HEK293 (cell line): Measurements from ENCODE around the gene THSD7A.
A peak's percentile ranks its signal among the peaks of the same experiment; 100 is the strongest.

Source experiments
- CTCF ChIA-PET: fragments of 350-600 bp; formaldehyde crosslinking; extraction: SDS; loops from one replicate; lab custom pipeline; 2021; ENCODE audit warnings: antibody characterized with exemption; lab: Yijun Ruan, JAX
- POLR2A ChIA-PET: fragments of 300-600 bp; formaldehyde crosslinking; extraction: SDS; loops from one replicate; lab custom pipeline; 2020; ENCODE audit warnings: antibody characterized with exemption, inconsistent platforms; lab: Yijun Ruan, JAX
- H3K27ac ChIP-seq: fragments of 200-500 bp; sonication (Bioruptor generic); 2 replicates; pipeline ENCODE4 v1.5.1; 2014; ENCODE audit warnings: low read depth, low read length, control low read depth, inconsistent platforms; ENCODE audit errors: extremely low read depth
- H3K36me3 ChIP-seq, 2 experiments: fragments of 200-500 bp in 1 of 2; sonication (Bioruptor generic) in 1 of 2; 1 replicate in 1 of 2; 2 replicates in 1 of 2; pipeline ENCODE4 v1.5.1; 2014 to 2017; ENCODE audit warnings: inconsistent platforms in 2 of 2, low read length in 2 of 2; ENCODE audit not compliant: control insufficient read depth in 2 of 2, insufficient read depth in 1 of 2
- H3K4me1 ChIP-seq: fragments of 200-500 bp; sonication (Bioruptor generic); 2 replicates; pipeline ENCODE4 v1.5.1; 2014; ENCODE audit warnings: mild to moderate bottlenecking, low read length, inconsistent platforms; ENCODE audit not compliant: control insufficient read depth, insufficient read depth
- H3K4me3 ChIP-seq: 2 replicates; pipeline ENCODE4 v1.5.1; 2011; ENCODE audit warnings: low read depth, mild to moderate bottlenecking, control low read depth, low read length, moderate library complexity
- H3K9me3 ChIP-seq: fragments of 200-500 bp; sonication (Bioruptor generic); 2 replicates; pipeline ENCODE4 v1.5.1; 2014; ENCODE audit warnings: low read depth, low read length, inconsistent platforms; ENCODE audit not compliant: control insufficient read depth, insufficient read depth
- BCL6B ChIP-seq: fragments of 450-650 bp; formaldehyde crosslinking; IDR thresholded peaks from 2 replicates; pipeline ENCODE4 v1.5.1; 2017; ENCODE audit warnings: missing biosample characterization, missing genetic modification characterization
- FEZF1 ChIP-seq: fragments of 450-650 bp; formaldehyde crosslinking; IDR thresholded peaks from 2 replicates; pipeline ENCODE4 v1.5.1; 2016; ENCODE audit warnings: missing biosample characterization, missing genetic modification characterization
- MEIS1 ChIP-seq: sonication (generic); formaldehyde crosslinking; IDR thresholded peaks from 2 replicates; pipeline ENCODE4 v1.8.1; 2022; ENCODE audit warnings: missing genetic modification reagents, mild to moderate bottlenecking, borderline replicate concordance
- MYNN ChIP-seq: fragments of 450-650 bp; formaldehyde crosslinking; IDR thresholded peaks from 2 replicates; pipeline ENCODE4 v1.5.1; 2016; ENCODE audit warnings: missing biosample characterization, missing genetic modification characterization, borderline replicate concordance
- PRDM1 ChIP-seq: fragments of 450-650 bp; formaldehyde crosslinking; IDR thresholded peaks from 2 replicates; pipeline ENCODE4; 2016; ENCODE audit warnings: missing biosample characterization, missing genetic modification characterization
- PRDM10 ChIP-seq: fragments of 450-650 bp; formaldehyde crosslinking; IDR thresholded peaks from 2 replicates; pipeline ENCODE4 v1.5.1; 2016; ENCODE audit warnings: missing biosample characterization, missing genetic modification characterization
- WT1 ChIP-seq: fragments of 450-650 bp; formaldehyde crosslinking; IDR thresholded peaks from 2 replicates; pipeline ENCODE4 v1.5.1; 2016; ENCODE audit warnings: missing biosample characterization, missing genetic modification characterization
- YY2 ChIP-seq: fragments of 450-650 bp; formaldehyde crosslinking; IDR thresholded peaks from 2 replicates; pipeline ENCODE4 v1.5.1; 2016; ENCODE audit warnings: missing biosample characterization, missing genetic modification characterization
- ZBTB21 ChIP-seq: fragments of 450-650 bp; formaldehyde crosslinking; IDR thresholded peaks from 2 replicates; pipeline ENCODE4 v1.5.1; 2017; ENCODE audit warnings: missing biosample characterization, missing genetic modification characterization
- ZNF112 ChIP-seq: fragments of 450-650 bp; formaldehyde crosslinking; IDR thresholded peaks from 2 replicates; pipeline ENCODE4 v1.5.0; 2017; ENCODE audit warnings: missing biosample characterization, missing genetic modification characterization
- ZNF19 ChIP-seq: fragments of 450-650 bp; formaldehyde crosslinking; IDR thresholded peaks from 2 replicates; pipeline ENCODE4; 2016; ENCODE audit warnings: missing biosample characterization, missing genetic modification characterization, low read depth
- ZNF266 ChIP-seq: fragments of 450-650 bp; formaldehyde crosslinking; IDR thresholded peaks from 2 replicates; pipeline ENCODE4 v1.5.1; 2016; ENCODE audit warnings: missing biosample characterization, missing genetic modification characterization, low read depth
- ZNF274 ChIP-seq, 2 experiments: fragments of 200-500 bp in 1 of 2; fragments of 450-650 bp in 1 of 2; sonication (Bioruptor generic) in 1 of 2; formaldehyde crosslinking in 1 of 2; IDR thresholded peaks; 2 replicates each; pipeline versions ENCODE4 v1.5.1 to v1.6.1; 2014 to 2016; ENCODE audit warnings: borderline replicate concordance in 1 of 2, inconsistent platforms in 1 of 2, low read length in 1 of 2, missing biosample characterization in 1 of 2, missing genetic modification characterization in 1 of 2
- ZNF324 ChIP-seq: fragments of 450-650 bp; formaldehyde crosslinking; IDR thresholded peaks from 2 replicates; pipeline ENCODE4 v1.5.1; 2016; ENCODE audit warnings: missing biosample characterization, missing genetic modification characterization
- ZNF37A ChIP-seq: fragments of 450-650 bp; IDR thresholded peaks from 2 replicates; pipeline ENCODE4 v1.5.1; 2018; ENCODE audit warnings: missing biosample characterization, missing genetic modification characterization
- ZNF433 ChIP-seq: fragments of 450-650 bp; formaldehyde crosslinking; IDR thresholded peaks from 2 replicates; pipeline ENCODE4 v1.5.1; 2016; ENCODE audit warnings: missing biosample characterization, missing genetic modification characterization, low read depth
- ZNF561 ChIP-seq: fragments of 450-650 bp; IDR thresholded peaks from 2 replicates; pipeline ENCODE4 v1.5.1; 2018; ENCODE audit warnings: missing biosample characterization, missing genetic modification characterization, borderline replicate concordance
- ZNF658 ChIP-seq: fragments of 450-650 bp; formaldehyde crosslinking; IDR thresholded peaks from 2 replicates; pipeline ENCODE4; 2016; ENCODE audit warnings: missing biosample characterization, missing genetic modification characterization
- ZNF707 ChIP-seq: fragments of 450-650 bp; formaldehyde crosslinking; IDR thresholded peaks from 2 replicates; pipeline ENCODE4 v1.5.1; 2016; ENCODE audit warnings: missing biosample characterization, missing genetic modification characterization
- ZNF843 ChIP-seq: fragments of 450-650 bp; formaldehyde crosslinking; IDR thresholded peaks from 2 replicates; pipeline ENCODE4 v1.5.1; 2016; ENCODE audit warnings: missing biosample characterization, missing genetic modification characterization
- ZSCAN16 ChIP-seq: fragments of 450-650 bp; formaldehyde crosslinking; IDR thresholded peaks from 2 replicates; pipeline ENCODE4 v1.5.1; 2016; ENCODE audit warnings: missing biosample characterization, missing genetic modification characterization
- ZXDB ChIP-seq: fragments of 450-650 bp; formaldehyde crosslinking; IDR thresholded peaks from 2 replicates; pipeline ENCODE4 v1.5.1; 2016; ENCODE audit warnings: missing biosample characterization, missing genetic modification characterization
- TF ChIP-seq, protein P1 (sequence below): sonication (generic); formaldehyde crosslinking; IDR thresholded peaks from 2 replicates; pipeline ENCODE4 v1.8.1; 2022; ENCODE audit warnings: mild to moderate bottlenecking, moderate library complexity, missing genetic modification reagents
- TF ChIP-seq, protein P2 (sequence below): fragments of 450-650 bp; formaldehyde crosslinking; IDR thresholded peaks from 2 replicates; pipeline ENCODE4 v1.5.1; 2016; ENCODE audit warnings: missing biosample characterization, missing genetic modification characterization

THSD7A gene

GRCh38 chr7:11612737-11613136 lies 219.3 kb downstream of the THSD7A start:
- CTCF ChIA-PET, result interaction anchor here (0.7 kb wide), 1 partner anchor 949 kb away, joined by 3 read pairs; no protein-coding TSS in a partner anchor
- H3K36me3 ChIP-seq, result no peaks in the 10 kb centered on the region
- H3K4me3 ChIP-seq, result no peak overlapping the region
- TF ChIP-seq, protein P1, sequence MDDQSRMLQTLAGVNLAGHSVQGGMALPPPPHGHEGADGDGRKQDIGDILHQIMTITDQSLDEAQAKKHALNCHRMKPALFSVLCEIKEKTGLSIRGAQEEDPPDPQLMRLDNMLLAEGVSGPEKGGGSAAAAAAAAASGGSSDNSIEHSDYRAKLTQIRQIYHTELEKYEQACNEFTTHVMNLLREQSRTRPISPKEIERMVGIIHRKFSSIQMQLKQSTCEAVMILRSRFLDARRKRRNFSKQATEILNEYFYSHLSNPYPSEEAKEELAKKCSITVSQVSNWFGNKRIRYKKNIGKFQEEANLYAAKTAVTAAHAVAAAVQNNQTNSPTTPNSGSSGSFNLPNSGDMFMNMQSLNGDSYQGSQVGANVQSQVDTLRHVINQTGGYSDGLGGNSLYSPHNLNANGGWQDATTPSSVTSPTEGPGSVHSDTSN, result no peak
- TF ChIP-seq ZNF658 (tag by site-specific recombination) (no peak), ZXDB (tag by site-specific recombination) (no peak), ZNF707 (tag by site-specific recombination) (no peak), ZNF324 (no peak), YY2 (tag by site-specific recombination) (no peak), MEIS1 (CRISPR knock-in tag) (no peak), ZNF561 (tag by site-specific recombination) (no peak), ZNF274 (IDR thresholded peaks at IDR 0.05; ENCODE audit: low read length) (no peak), ZNF274 (tag by site-specific recombination; IDR thresholded peaks at IDR 0.05; ENCODE audit: borderline replicate concordance) (no peak), ZNF19 (no peak), PRDM10 (tag by site-specific recombination) (no peak)
- TF ChIP-seq, all 188 proteins: peak for 0
- POLR2A ChIA-PET, result no interaction called here
- no peak overlapping the region for H3K27ac ChIP-seq
- no peaks in the 10 kb centered on the region for H3K4me1 ChIP-seq
- H3K9me3 ChIP-seq, result no peaks in the 10 kb centered on the region

DNA sequence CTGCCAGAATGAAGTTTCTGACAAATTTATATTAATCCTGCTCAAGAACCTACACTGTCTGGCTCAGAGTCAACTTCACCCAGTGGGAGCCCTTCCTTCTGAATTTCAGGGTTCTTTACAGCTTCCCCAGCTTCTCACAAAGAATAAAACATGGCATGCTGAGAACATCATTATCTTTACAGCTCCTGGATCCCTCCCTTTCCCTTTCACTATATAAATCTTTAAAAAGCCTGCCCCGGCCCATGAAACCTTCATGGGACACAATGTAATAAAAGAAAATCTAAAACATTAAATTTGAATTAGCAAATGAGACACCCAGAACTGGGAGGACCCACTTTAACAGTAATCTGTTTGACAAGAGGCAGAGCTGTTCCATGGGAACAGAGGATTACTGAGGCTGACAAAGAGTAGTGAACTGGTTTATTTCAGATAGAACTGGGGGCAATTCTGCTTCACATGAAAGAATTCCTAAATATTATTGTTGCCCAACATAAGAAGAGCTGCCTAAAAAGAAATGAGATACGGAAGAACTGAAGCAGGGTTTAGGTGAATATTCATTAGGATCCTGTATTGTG lies 222.8 kb downstream of the THSD7A start:
- no peak overlapping the region for H3K27ac ChIP-seq
- H3K4me3 ChIP-seq, result no peak overlapping the region
- H3K9me3 ChIP-seq, result no peaks in the 10 kb centered on the region
- CTCF ChIA-PET, result interaction anchor here (0.6 kb wide), 1 partner anchor 793 kb away, joined by 3 read pairs; no protein-coding TSS in a partner anchor
- no peak for TF ChIP-seq BCL6B (tag by site-specific recombination)
- TF ChIP-seq ZNF843 (tag by site-specific recombination), result no peak
- TF ChIP-seq WT1 (tag by site-specific recombination), result peak; percentile 35; the same call in 1 of the 2 replicates
- TF ChIP-seq, all 188 proteins: peak for 1
- POLR2A ChIA-PET, result no interaction called here
- no peaks in the 10 kb centered on the region for H3K36me3 ChIP-seq
- no peaks in the 10 kb centered on the region for H3K4me1 ChIP-seq

- H3K36me3 ChIP-seq, result no peaks in the 10 kb centered on the region
- ChIA-PET CTCF (interaction anchor here (0.6 kb wide), 1 partner anchor 54 kb away, joined by 3 read pairs; no protein-coding TSS in a partner anchor), POLR2A (no interaction called here)
- H3K27ac ChIP-seq, result no peak overlapping the region
- H3K9me3 ChIP-seq, result no peaks in the 10 kb centered on the region
- H3K4me1 ChIP-seq, result no peaks in the 10 kb centered on the region
- H3K4me3 ChIP-seq, result no peak overlapping the region
- TF ChIP-seq, protein P2, sequence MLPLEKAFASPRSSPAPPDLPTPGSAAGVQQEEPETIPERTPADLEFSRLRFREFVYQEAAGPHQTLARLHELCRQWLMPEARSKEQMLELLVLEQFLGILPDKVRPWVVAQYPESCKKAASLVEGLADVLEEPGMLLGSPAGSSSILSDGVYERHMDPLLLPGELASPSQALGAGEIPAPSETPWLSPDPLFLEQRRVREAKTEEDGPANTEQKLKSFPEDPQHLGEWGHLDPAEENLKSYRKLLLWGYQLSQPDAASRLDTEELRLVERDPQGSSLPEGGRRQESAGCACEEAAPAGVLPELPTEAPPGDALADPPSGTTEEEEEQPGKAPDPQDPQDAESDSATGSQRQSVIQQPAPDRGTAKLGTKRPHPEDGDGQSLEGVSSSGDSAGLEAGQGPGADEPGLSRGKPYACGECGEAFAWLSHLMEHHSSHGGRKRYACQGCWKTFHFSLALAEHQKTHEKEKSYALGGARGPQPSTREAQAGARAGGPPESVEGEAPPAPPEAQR, result no peak
- TF ChIP-seq FEZF1 (tag by site-specific recombination) (no peak), ZNF37A (tag by site-specific recombination) (no peak), ZNF433 (tag by site-specific recombination) (no peak), ZNF112 (tag by site-specific recombination) (no peak), ZBTB21 (tag by site-specific recombination) (no peak), ZNF266 (no peak), PRDM1 (tag by site-specific recombination) (no peak), ZSCAN16 (tag by site-specific recombination) (no peak), MYNN (tag by site-specific recombination) (no peak)
These were observed 224.3 kb downstream of the THSD7A start for GRCh38 chr7:11607686-11608085.
